Hematopoietic multipotent progenitor cell treated with erythropoietin and hydrocortisone succinate and interleukin-3 and kit ligand, for 15 days (in vitro differentiated cells): Measurements from ENCODE around the gene SMARCC1.

ENCODE experiments used
- DNase-seq: peaks from one replicate; pipeline ENCODE4 v3.0.0-alpha.2; 2015; ENCODE audit warnings: low spot score

The SMARCC1 gene

DNA sequence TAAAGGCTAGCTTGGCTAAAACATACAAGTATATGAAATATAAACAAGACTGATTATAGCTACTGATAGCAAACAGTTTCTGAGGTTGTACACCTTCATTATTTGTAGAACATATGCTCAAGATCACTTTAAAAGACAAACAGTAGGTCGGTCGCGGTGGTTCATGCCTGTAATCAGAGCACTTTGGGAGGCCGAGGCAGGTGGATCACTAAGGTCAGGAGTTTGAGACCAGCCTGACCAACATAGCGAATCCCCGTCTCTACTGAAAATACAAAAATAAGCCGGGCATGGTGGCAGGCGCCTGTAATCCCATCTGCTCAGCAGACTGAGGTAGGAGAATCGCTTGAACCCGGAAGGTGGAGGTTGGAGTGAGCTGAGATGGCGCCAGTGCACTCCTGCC, 80.3 kb downstream of the SMARCC1 start:
- DNase-seq = no peak

GRCh38 chr3:47692158-47692557, 89.5 kb downstream of the SMARCC1 start:
- no peak for DNase-seq

- no peak for DNase-seq
Measured at GRCh38 chr3:47688488-47688887, 93.2 kb downstream of the SMARCC1 start.

- no peak for DNase-seq
Measured at GRCh38 chr3:47685037-47685436, 96.7 kb downstream of the SMARCC1 start.

DNA sequence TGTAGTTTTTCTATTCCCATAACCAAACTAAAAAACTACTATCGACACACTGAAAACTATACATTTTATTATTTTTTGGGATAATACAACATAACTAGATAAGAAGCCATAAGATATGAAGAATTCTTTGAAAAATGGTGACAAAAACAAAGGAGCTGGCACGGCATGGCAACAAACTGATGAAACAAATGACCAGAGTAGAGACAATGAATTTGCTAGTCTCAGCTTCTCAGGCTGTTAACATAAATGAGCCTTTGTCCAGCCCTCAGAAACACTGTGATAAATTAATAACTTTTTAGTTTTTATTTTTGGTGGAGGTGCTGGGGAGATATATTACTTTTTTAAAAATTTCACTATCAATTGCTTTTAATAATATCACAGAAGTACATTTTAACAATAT, 100.7 kb downstream of the SMARCC1 start:
- DNase-seq = no peak

- DNase-seq = no peak
Measured at GRCh38 chr3:47678446-47679338, 103.0 kb downstream of the SMARCC1 start.

- DNase-seq = no peak
Measured at GRCh38 chr3:47669026-47669749, 112.5 kb downstream of the SMARCC1 start.

DNA sequence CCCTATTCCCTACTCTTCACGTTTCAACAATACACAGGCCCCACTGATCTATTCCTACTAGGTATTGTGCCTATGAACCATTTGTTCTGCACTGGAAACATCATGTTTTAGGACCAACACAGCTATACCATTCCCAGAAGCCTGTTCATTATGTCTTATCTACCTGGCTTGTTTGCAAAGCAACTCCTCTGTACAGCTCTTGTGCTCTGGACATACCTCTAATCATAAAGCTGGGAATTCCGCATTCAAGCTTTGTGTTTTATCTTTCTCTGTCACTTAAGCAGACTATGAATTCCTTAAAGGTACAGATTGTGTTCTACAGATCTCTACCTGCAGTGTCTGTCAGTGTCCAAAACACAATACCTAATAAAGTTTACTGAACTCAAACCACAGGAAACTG, 115.6 kb downstream of the SMARCC1 start:
- DNase-seq = no peak

DNA sequence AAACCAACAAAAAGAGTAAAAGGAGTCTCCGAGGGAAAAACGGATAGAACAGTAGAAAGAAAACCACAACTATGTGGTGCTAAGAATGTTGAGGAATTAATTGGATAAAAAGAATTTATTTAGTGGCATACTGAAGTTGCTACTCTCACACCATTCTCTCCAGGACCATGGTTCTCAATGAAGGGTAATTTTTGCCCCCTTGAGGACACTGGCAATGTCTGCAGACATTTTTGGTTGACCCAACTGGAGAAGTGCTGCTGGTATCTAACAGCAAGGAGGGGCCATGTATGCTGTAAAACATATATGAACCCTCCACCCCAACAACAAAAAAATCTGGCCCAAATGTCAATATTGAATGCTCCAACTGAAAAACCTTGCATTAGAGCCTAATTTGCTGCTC, 117.2 kb downstream of the SMARCC1 start:
- no peak for DNase-seq

- no peak for DNase-seq
Measured at GRCh38 chr3:47663630-47664240, 118.0 kb downstream of the SMARCC1 start.

- no peak for DNase-seq
Measured at GRCh38 chr3:47661121-47661752, 120.5 kb downstream of the SMARCC1 start.

- DNase-seq = no peak
Measured at GRCh38 chr3:47658444-47658843, 123.2 kb downstream of the SMARCC1 start.

- DNase-seq = no peak
Measured at GRCh38 chr3:47652142-47652541, 129.6 kb downstream of the SMARCC1 start.

DNA sequence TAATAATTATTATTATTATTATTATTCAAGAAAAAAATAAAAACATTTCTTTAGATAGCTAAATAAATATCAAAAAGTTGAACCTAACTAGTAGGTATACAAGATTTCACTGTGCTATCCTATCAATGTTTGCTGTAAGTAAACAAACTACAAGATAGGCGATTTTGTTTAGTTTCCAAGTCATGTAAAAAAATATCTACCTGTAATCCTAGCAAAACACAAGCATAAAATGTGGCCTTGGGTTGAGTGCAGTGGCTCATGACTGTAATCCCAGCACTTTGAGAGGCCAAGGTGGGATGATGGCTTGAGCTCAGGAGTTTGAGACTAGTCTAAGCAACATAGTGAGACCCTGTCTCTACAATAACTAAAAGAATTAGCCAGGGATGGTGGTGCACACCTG, 131.4 kb downstream of the SMARCC1 start:
- DNase-seq = no peak

DNA sequence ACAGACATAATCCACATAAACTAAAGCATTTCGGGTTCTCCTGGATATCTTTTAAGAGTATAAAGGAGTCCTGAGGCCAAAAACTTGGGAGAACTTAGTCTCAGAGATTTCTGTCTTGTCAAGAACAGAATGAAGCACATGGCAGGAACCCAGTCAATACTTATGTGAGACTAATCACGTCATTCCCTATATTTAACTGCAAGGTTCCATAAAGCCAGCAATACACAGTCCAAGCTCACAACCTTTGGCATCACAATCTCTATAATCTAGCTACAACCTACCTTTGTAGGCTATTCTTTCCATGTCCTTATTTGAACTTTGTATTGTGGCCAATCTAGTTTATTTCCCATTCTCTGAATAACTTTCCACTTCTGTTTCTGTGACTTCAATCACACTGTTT, 134.1 kb downstream of the SMARCC1 start:
- no peak for DNase-seq

GRCh38 chr3:47646362-47646761, 135.3 kb downstream of the SMARCC1 start:
- DNase-seq = no peak

DNA sequence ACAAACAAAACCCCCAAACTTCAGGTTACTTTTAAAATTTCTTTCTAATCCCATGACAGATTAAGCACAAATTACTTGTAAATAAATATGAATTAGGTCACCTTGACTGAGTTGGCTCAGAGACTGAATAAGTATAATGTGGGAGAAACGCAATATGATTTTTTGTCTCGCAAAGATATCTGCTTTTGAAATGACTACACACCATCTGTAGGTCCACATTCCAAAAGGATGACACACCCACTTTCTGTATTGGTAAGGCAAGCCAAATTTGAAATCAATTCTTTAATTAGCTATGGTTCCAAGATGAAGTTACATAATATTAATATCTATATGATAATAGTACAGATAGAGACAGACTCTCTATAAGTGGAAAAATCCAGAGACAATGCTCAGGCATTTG, 136.1 kb downstream of the SMARCC1 start:
- no peak for DNase-seq

DNA sequence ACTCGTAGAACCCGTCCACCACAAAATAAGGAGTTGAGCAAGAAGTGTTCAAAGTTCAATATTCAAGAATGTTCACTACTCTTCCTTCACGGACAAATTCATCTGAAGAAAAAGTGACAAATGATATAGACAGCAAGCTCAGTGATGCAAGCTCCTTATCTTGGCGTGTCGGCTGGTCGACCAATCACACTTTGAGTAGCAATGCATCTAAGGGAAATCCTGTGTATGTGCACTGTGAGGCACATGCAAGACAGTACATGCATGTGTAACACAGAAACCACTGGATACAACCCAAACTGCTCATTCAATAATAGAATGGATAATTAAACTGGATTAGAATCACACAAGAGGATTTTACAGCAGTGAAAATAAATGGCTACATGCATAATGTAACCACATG, 138.6 kb downstream of the SMARCC1 start:
- no peak for DNase-seq

- no peak for DNase-seq
Measured at GRCh38 chr3:47641739-47642138, 140.0 kb downstream of the SMARCC1 start.

GRCh38 chr3:47636921-47637320, 144.8 kb downstream of the SMARCC1 start:
- no peak for DNase-seq

- no peak for DNase-seq
Measured at GRCh38 chr3:47636225-47636624, 145.5 kb downstream of the SMARCC1 start.

GRCh38 chr3:47635536-47635935, 146.2 kb downstream of the SMARCC1 start:
- no peak for DNase-seq

- DNase-seq = no peak
Measured at GRCh38 chr3:47634996-47635395, 146.7 kb downstream of the SMARCC1 start.
